Gastroesophageal sphincter (tissue), 3 donors: Measurements from ENCODE around the gene PRR12.

Experiments used
- POLR2A ChIP-seq, 2 donors: fragments of 450-650 bp; IDR thresholded peaks; one replicate each; pipeline ENCODE4 v1.6.1; 2017; ENCODE audit warnings: antibody characterized with exemption in 2 of 2, mild to moderate bottlenecking in 2 of 2, moderate library complexity in 1 of 2
- TF ChIP-seq, protein P1 (sequence below), 4 experiments: fragments of 200-600 bp in 2 of 4; fragments of 450-650 bp in 2 of 4; sonication (generic) in 1 of 4; IDR thresholded peaks; one replicate each; pipeline ENCODE4 v1.5.1; 2017 to 2019; ENCODE audit warnings: antibody characterized with exemption in 4 of 4, mild to moderate bottlenecking in 2 of 4, moderate library complexity in 2 of 4

DNA sequence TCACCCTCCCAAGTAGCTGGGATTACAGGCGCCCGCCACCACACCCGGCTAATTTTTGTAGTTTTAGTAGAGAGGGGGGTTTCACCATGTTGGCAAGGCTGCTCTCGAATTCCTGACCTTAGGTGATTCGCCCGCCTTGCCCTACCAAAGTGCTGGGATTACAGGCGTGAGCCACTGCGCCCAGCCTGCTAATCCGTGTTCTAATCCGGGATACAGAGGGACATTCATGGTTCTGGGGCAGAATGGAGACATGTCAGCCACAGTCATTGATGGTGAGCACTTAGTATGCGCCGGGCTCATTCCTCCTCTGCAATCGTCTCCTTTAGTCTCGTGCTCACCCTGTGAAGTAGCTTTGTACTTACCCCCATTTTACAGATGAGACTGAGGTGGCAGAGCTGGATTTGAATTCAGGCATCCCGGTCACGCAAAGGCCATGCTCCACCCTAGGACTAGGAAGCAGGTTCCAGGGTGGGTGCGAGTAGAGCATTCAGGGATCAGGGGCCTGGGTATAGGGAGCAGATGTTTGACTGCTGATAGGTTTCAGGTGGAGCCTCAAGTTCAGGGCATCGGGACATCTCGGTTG, 40.7 kb downstream of the PRR12 start:
- no peak for TF ChIP-seq POLR2A (IDR thresholded peaks at IDR 0.05)
- TF ChIP-seq, protein P1, sequence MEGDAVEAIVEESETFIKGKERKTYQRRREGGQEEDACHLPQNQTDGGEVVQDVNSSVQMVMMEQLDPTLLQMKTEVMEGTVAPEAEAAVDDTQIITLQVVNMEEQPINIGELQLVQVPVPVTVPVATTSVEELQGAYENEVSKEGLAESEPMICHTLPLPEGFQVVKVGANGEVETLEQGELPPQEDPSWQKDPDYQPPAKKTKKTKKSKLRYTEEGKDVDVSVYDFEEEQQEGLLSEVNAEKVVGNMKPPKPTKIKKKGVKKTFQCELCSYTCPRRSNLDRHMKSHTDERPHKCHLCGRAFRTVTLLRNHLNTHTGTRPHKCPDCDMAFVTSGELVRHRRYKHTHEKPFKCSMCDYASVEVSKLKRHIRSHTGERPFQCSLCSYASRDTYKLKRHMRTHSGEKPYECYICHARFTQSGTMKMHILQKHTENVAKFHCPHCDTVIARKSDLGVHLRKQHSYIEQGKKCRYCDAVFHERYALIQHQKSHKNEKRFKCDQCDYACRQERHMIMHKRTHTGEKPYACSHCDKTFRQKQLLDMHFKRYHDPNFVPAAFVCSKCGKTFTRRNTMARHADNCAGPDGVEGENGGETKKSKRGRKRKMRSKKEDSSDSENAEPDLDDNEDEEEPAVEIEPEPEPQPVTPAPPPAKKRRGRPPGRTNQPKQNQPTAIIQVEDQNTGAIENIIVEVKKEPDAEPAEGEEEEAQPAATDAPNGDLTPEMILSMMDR (IDR thresholded peaks at IDR 0.05) = no peak
